Measurements from ENCODE around the gene DDC. TPM values are rescaled to one million over a fixed set of nuclear protein-coding genes. Genes with fewer than 3 reads are reported as not detected.

Gene DDC
- total RNA-seq, 1 donor: not detected

GRCh38 chr7:50421043-50421442, 144.2 kb downstream of the DDC start:
- TF ChIP-seq CTCF (IDR thresholded peaks at IDR 0.05; ENCODE audit: insufficient read depth, low read depth, low read length): no peak
- DNase-seq (ENCODE audit: low read depth): no peak
- no peak overlapping the region for H3K4me3 ChIP-seq (ENCODE audit: low read depth, low read length)

- H3K4me3 ChIP-seq (ENCODE audit: low read depth, low read length): no peak overlapping the region
- DNase-seq (ENCODE audit: low read depth): no peak
- no peak for TF ChIP-seq CTCF (IDR thresholded peaks at IDR 0.05; ENCODE audit: insufficient read depth, low read depth, low read length)
These were observed 146.5 kb downstream of the DDC start for GRCh38 chr7:50418526-50419290.

- DNase-seq (ENCODE audit: low read depth): peak; percentile 72
- TF ChIP-seq CTCF (IDR thresholded peaks at IDR 0.05; ENCODE audit: insufficient read depth, low read depth, low read length): peak; percentile 96
- H3K4me3 ChIP-seq (ENCODE audit: low read depth, low read length): no peak overlapping the region
These were observed 147.1 kb downstream of the DDC start for GRCh38 chr7:50418086-50418515.

GRCh38 chr7:50416527-50417182, 148.6 kb downstream of the DDC start:
- no peak for DNase-seq (ENCODE audit: low read depth)
- no peak for TF ChIP-seq CTCF (IDR thresholded peaks at IDR 0.05; ENCODE audit: insufficient read depth, low read depth, low read length)
- H3K4me3 ChIP-seq (ENCODE audit: low read depth, low read length): no peak overlapping the region

GRCh38 chr7:50415844-50416364, 149.3 kb downstream of the DDC start:
- no peak overlapping the region for H3K4me3 ChIP-seq (ENCODE audit: low read depth, low read length)
- no peak for DNase-seq (ENCODE audit: low read depth)
- no peak for TF ChIP-seq CTCF (IDR thresholded peaks at IDR 0.05; ENCODE audit: insufficient read depth, low read depth, low read length)

GRCh38 chr7:50413561-50413960, 151.6 kb downstream of the DDC start:
- no peak overlapping the region for H3K4me3 ChIP-seq (ENCODE audit: low read depth, low read length)
- no peak for TF ChIP-seq CTCF (IDR thresholded peaks at IDR 0.05; ENCODE audit: insufficient read depth, low read depth, low read length)
- no peak for DNase-seq (ENCODE audit: low read depth)
